ENCODE measurements around the gene ARHGAP26. TPM values are rescaled to one million over a fixed set of nuclear protein-coding genes. Genes with fewer than 3 reads are reported as not detected.
A peak's percentile ranks its signal among the peaks of the same experiment; 100 is the strongest.

The ARHGAP26 gene
- total and polyA plus RNA-seq, 2 of the 4 experiments (the other 2 are of a cell fraction): 0.54 to 0.56 TPM

DNA sequence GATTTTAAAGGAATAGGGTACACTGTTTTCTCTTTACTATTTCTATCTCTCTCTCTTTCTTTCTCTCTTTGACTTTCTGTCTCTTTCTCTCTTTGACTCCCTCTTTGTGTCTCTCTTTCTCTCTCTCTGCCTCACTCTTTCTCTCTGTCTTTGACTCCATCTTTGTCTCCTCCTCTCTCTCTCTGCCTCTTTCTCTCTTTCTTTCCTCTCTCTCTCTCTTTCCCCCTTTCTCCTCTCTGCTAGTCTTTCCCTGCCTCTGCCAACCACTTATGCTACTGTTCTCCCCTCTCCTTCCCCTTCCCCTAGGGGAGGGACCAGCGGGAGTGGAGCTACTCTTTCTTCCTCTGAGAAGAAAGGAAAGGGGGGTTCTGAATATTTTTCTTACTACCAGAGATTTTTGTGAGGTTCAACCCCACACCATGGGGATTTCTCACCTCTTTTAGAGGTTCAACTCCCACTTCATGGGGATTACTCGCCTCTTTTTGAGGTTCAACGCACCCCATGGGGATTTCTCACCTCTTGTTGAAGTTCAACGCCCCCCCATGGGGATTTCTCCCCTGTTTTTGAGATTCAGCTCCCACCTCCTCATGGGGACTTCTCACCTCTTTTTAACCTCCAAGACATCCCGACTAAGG is 323.4 kb downstream of the ARHGAP26 start:
- no peaks in the 10 kb centered on the region for H3K79me1 ChIP-seq (ENCODE audit: low read depth in 1 of 2, low read length in 2 of 2)
- no peak overlapping the region for H2AK9ac ChIP-seq (replicated peaks; ENCODE audit: low read depth, low read length, poor library complexity)
- 0 out of 2 replicates have a peak overlapping the region, but pooled peaks have one; percentile 20 for H3K4ac ChIP-seq (ENCODE audit: low read depth, low read length)
- dilution Hi-C loops (cut with HindIII; ENCODE audit: low sequenced_read_pairs, unreplicated experiment) (no loop called here), intact Hi-C loops (cut with micrococcal nuclease) (no loop called here), in situ Hi-C loops (cut with MboI; ENCODE audit: low sequenced_read_pairs) (no loop called here)
- H3K9ac ChIP-seq (ENCODE audit: low read depth, low read length): no peak overlapping the region
- H3K18ac ChIP-seq (ENCODE audit: low read depth, low read length): no peak overlapping the region
- no peak overlapping the region for H3K27ac ChIP-seq (ENCODE audit: insufficient read depth, low read length)
- no peak overlapping the region for H3K4me2 ChIP-seq (ENCODE audit: low read depth, low read length)
- H2BK20ac ChIP-seq (ENCODE audit: low read depth, low read length): no peak overlapping the region
- H3K14ac ChIP-seq (replicated peaks; ENCODE audit: low read depth, low read length): no peak overlapping the region
- BruUV-seq (replicated peaks): no TSS peak
- 0 out of 2 replicates have a peak overlapping the region, but pooled peaks have one; percentile 30 for H3K4me3 ChIP-seq (ENCODE audit: insufficient read depth, low read depth, low read length)
- H3K36me3 ChIP-seq (ENCODE audit: control insufficient read depth, insufficient read depth, low read length): no peaks in the 10 kb centered on the region
- H2AFZ ChIP-seq (replicated peaks; ENCODE audit: low read length, poor library complexity): peak overlapping the region; percentile 44
- no peak overlapping the region for H4K5ac ChIP-seq (ENCODE audit: low read depth, low read length)
- H4K91ac ChIP-seq (ENCODE audit: insufficient read depth, low read depth, low read length): no peak overlapping the region
- no peaks in the 10 kb centered on the region for H3K27me3 ChIP-seq (ENCODE audit: control insufficient read depth, insufficient read depth, low read length)
- H4K8ac ChIP-seq (ENCODE audit: low read depth in 2 of 2, low read length in 2 of 2): no peak overlapping the region; a peak in 1 of 4 replicates
- no peak overlapping the region for H2BK15ac ChIP-seq (ENCODE audit: low read depth, low read length)
- H3K23ac ChIP-seq (ENCODE audit: low read depth, low read length): no peak overlapping the region
- WGBS, 2 experiments (ENCODE audit: extremely low coverage in 2 of 2, insufficient read length in 1 of 2): 66% methylated on average over 3 of the region's 5 CpGs; no CpG with 5 or more reads in 1 of the 2 experiments
- no peak for TF ChIP-seq RFX5 (IDR thresholded peaks at IDR 0.05; ENCODE audit: low read depth, low read length)
- TF ChIP-seq SMC3 (IDR thresholded peaks at IDR 0.05; ENCODE audit: low read depth, low read length): no peak
- TF ChIP-seq, protein P1, sequence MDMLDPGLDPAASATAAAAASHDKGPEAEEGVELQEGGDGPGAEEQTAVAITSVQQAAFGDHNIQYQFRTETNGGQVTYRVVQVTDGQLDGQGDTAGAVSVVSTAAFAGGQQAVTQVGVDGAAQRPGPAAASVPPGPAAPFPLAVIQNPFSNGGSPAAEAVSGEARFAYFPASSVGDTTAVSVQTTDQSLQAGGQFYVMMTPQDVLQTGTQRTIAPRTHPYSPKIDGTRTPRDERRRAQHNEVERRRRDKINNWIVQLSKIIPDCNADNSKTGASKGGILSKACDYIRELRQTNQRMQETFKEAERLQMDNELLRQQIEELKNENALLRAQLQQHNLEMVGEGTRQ (IDR thresholded peaks at IDR 0.05; ENCODE audit: low read depth, low read length): no peak
- TF ChIP-seq, protein P2, sequence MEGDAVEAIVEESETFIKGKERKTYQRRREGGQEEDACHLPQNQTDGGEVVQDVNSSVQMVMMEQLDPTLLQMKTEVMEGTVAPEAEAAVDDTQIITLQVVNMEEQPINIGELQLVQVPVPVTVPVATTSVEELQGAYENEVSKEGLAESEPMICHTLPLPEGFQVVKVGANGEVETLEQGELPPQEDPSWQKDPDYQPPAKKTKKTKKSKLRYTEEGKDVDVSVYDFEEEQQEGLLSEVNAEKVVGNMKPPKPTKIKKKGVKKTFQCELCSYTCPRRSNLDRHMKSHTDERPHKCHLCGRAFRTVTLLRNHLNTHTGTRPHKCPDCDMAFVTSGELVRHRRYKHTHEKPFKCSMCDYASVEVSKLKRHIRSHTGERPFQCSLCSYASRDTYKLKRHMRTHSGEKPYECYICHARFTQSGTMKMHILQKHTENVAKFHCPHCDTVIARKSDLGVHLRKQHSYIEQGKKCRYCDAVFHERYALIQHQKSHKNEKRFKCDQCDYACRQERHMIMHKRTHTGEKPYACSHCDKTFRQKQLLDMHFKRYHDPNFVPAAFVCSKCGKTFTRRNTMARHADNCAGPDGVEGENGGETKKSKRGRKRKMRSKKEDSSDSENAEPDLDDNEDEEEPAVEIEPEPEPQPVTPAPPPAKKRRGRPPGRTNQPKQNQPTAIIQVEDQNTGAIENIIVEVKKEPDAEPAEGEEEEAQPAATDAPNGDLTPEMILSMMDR (conservative IDR thresholded peaks at IDR 0.05; ENCODE audit: low read depth, low read length): no peak
- TF ChIP-seq CEBPB (IDR thresholded peaks at IDR 0.05; ENCODE audit: low read depth, low read length): no peak
- TF ChIP-seq RCOR1 (IDR thresholded peaks at IDR 0.05; ENCODE audit: insufficient replicate concordance, low read length): no peak
- TF ChIP-seq FOS (IDR thresholded peaks at IDR 0.05; ENCODE audit: low read depth, low read length): no peak
- no peak for TF ChIP-seq MAFK (IDR thresholded peaks at IDR 0.05; ENCODE audit: low read depth, low read length)
- no peak for TF ChIP-seq CHD1 (IDR thresholded peaks at IDR 0.05; ENCODE audit: low read depth, low read length)
- TF ChIP-seq POLR2A (IDR thresholded peaks at IDR 0.05; ENCODE audit: low read depth, low read length): no peak
- TF ChIP-seq MAZ (IDR thresholded peaks at IDR 0.05; ENCODE audit: borderline replicate concordance, low read depth, low read length): no peak
- TF ChIP-seq, protein P3, sequence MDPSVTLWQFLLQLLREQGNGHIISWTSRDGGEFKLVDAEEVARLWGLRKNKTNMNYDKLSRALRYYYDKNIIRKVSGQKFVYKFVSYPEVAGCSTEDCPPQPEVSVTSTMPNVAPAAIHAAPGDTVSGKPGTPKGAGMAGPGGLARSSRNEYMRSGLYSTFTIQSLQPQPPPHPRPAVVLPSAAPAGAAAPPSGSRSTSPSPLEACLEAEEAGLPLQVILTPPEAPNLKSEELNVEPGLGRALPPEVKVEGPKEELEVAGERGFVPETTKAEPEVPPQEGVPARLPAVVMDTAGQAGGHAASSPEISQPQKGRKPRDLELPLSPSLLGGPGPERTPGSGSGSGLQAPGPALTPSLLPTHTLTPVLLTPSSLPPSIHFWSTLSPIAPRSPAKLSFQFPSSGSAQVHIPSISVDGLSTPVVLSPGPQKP (IDR thresholded peaks at IDR 0.05; ENCODE audit: borderline replicate concordance, low read depth, low read length): no peak
- no peak for TF ChIP-seq MXI1 (IDR thresholded peaks at IDR 0.05; ENCODE audit: borderline replicate concordance, low read depth, low read length)
- TF ChIP-seq NFE2L2 (IDR thresholded peaks at IDR 0.05; ENCODE audit: low read depth, low read length): no peak
- TF ChIP-seq RAD21 (IDR thresholded peaks at IDR 0.05; ENCODE audit: low read length): no peak
- no peak for TF ChIP-seq BHLHE40 (IDR thresholded peaks at IDR 0.05; ENCODE audit: low read depth, low read length)
- H3K9me3 ChIP-seq (ENCODE audit: control insufficient read depth, insufficient read depth, low read length): no peaks in the 10 kb centered on the region
- no peak overlapping the region for H2AK5ac ChIP-seq (ENCODE audit: low read depth, low read length)
- DNase-seq: no peak
- POLR2A ChIA-PET (ENCODE audit: unreplicated experiment): no interaction called here
- H2BK120ac ChIP-seq (ENCODE audit: low read depth, low read length): peak overlapping the region; percentile 37
- no peak overlapping the region for H3K56ac ChIP-seq (ENCODE audit: extremely low read depth, insufficient read depth, low read length)
- H4K20me1 ChIP-seq (ENCODE audit: insufficient read depth, low read length): no peaks in the 10 kb centered on the region
- no peaks in the 10 kb centered on the region for H3K9me1 ChIP-seq (ENCODE audit: insufficient read depth, low read length)
- no peak for ATAC-seq (ENCODE audit: low read depth)
- no peaks in the 10 kb centered on the region for H3K4me1 ChIP-seq (ENCODE audit: control insufficient read depth, insufficient read depth, low read length)
- H2BK5ac ChIP-seq (ENCODE audit: low read depth, low read length, poor library complexity, severe bottlenecking): no peak overlapping the region
- CTCF ChIA-PET: no interaction called here
